ENCODE measurements around the gene GPR176. TPM values are rescaled to one million over a fixed set of nuclear protein-coding genes. Genes with fewer than 3 reads are reported as not detected.

GPR176 gene
- total RNA-seq, 1 donor from 2014 or later, result 20.6 TPM

GRCh38 chr15:39797407-39797806 lies 122.7 kb downstream of the GPR176 start:
- Histone ChIP-seq H3K27me3 (no peaks in the 10 kb centered on the region), H3K4me3 (no peak overlapping the region), H4K20me1 (ENCODE audit: low read depth) (no peaks in the 10 kb centered on the region), H3K36me3 (no peaks in the 10 kb centered on the region), H3F3A (ENCODE audit: low read depth) (no peaks in the 10 kb centered on the region), H3K79me2 (ENCODE audit: low read depth) (no peaks in the 10 kb centered on the region), H3K9ac (no peak overlapping the region), H2AFZ (replicated peaks) (no peak overlapping the region), H3K4me2 (no peak overlapping the region), H3K27ac (no peak overlapping the region), H3K9me3 (ENCODE audit: low read depth) (no peaks in the 10 kb centered on the region), H3K4me1 (no peaks in the 10 kb centered on the region)
- TF ChIP-seq EZH2 (IDR thresholded peaks at IDR 0.05) (no peak), CTCF (IDR thresholded peaks at IDR 0.05) (no peak), EZH2phosphoT487 (IDR thresholded peaks at IDR 0.05) (no peak)
- H3K27me3 Mint-ChIP-seq (ENCODE audit: insufficient read depth, low read depth), result peaks cover 12% of the 10 kb centered on the region
- peaks cover 29% of the 10 kb centered on the region for H3K4me1 Mint-ChIP-seq
- no peaks in the 10 kb centered on the region for H3K36me3 Mint-ChIP-seq
- no peak overlapping the region for H3K4me3 Mint-ChIP-seq
- H3K9me3 Mint-ChIP-seq, result no peaks in the 10 kb centered on the region
- H3K27ac Mint-ChIP-seq, result no peak overlapping the region
- DNase-seq (ENCODE audit: low spot score), result no peak

- Histone ChIP-seq H2AFZ (replicated peaks) (no peak overlapping the region), H3K79me2 (ENCODE audit: low read depth) (no peaks in the 10 kb centered on the region), H3K27me3 (no peaks in the 10 kb centered on the region), H3K4me2 (no peak overlapping the region), H3K9ac (no peak overlapping the region), H3K4me1 (no peaks in the 10 kb centered on the region), H3K27ac (no peak overlapping the region), H3F3A (ENCODE audit: low read depth) (no peaks in the 10 kb centered on the region), H3K36me3 (no peaks in the 10 kb centered on the region), H4K20me1 (ENCODE audit: low read depth) (no peaks in the 10 kb centered on the region), H3K9me3 (ENCODE audit: low read depth) (no peaks in the 10 kb centered on the region), H3K4me3 (no peak overlapping the region)
- Mint-ChIP-seq H3K9me3 (no peaks in the 10 kb centered on the region), H3K4me1 (peaks cover 29% of the 10 kb centered on the region), H3K4me3 (no peak overlapping the region), H3K36me3 (no peaks in the 10 kb centered on the region), H3K27me3 (ENCODE audit: insufficient read depth, low read depth) (peaks cover 9% of the 10 kb centered on the region), H3K27ac (no peak overlapping the region)
- DNase-seq (ENCODE audit: low spot score), result no peak
- TF ChIP-seq CTCF (IDR thresholded peaks at IDR 0.05), result no peak
- TF ChIP-seq EZH2phosphoT487 (IDR thresholded peaks at IDR 0.05), result no peak
- no peak for TF ChIP-seq EZH2 (IDR thresholded peaks at IDR 0.05)
Measured at GRCh38 chr15:39796601-39797000, 123.5 kb downstream of the GPR176 start.

- Histone ChIP-seq H3F3A (ENCODE audit: low read depth) (no peaks in the 10 kb centered on the region), H3K27me3 (no peaks in the 10 kb centered on the region), H3K4me2 (no peak overlapping the region), H3K27ac (no peak overlapping the region), H3K36me3 (no peaks in the 10 kb centered on the region), H3K79me2 (ENCODE audit: low read depth) (no peaks in the 10 kb centered on the region), H3K9me3 (ENCODE audit: low read depth) (no peaks in the 10 kb centered on the region), H4K20me1 (ENCODE audit: low read depth) (no peaks in the 10 kb centered on the region), H3K4me1 (no peaks in the 10 kb centered on the region), H2AFZ (replicated peaks) (no peak overlapping the region), H3K9ac (no peak overlapping the region), H3K4me3 (no peak overlapping the region)
- no peak for DNase-seq (ENCODE audit: low spot score)
- TF ChIP-seq EZH2 (IDR thresholded peaks at IDR 0.05) (no peak), CTCF (IDR thresholded peaks at IDR 0.05) (no peak)
- Mint-ChIP-seq H3K4me1 (peaks cover 29% of the 10 kb centered on the region), H3K4me3 (no peak overlapping the region), H3K27ac (no peak overlapping the region), H3K36me3 (no peaks in the 10 kb centered on the region), H3K27me3 (ENCODE audit: insufficient read depth, low read depth) (peaks cover 9% of the 10 kb centered on the region), H3K9me3 (no peaks in the 10 kb centered on the region)
Measured at GRCh38 chr15:39795486-39795885, 124.6 kb downstream of the GPR176 start.

Measured in neural progenitor cell (in vitro differentiated cells).